IMR-90 (cell line): ENCODE data around the gene NPL.

Source experiments
- BHLHE40 ChIP-seq: fragments of 150-350 bp; IDR thresholded peaks from 2 replicates; pipeline ENCODE4 v1.6.1; 2016; ENCODE audit warnings: mild to moderate bottlenecking, low read depth, low read length
- CEBPB ChIP-seq: IDR thresholded peaks from 2 replicates; pipeline ENCODE4 v1.6.1; 2012; ENCODE audit warnings: low read depth, low read length, improper control_type of control experiment
- CHD1 ChIP-seq: IDR thresholded peaks from 2 replicates; pipeline ENCODE4 v1.6.1; 2012; ENCODE audit warnings: low read depth, low read length, improper control_type of control experiment
- CTCF ChIP-seq: conservative IDR thresholded peaks from 2 replicates; pipeline ENCODE4 v1.5.1; 2012; ENCODE audit warnings: mild to moderate bottlenecking, low read depth, low read length, improper control_type of control experiment
- FOS ChIP-seq: fragments of 150-350 bp; IDR thresholded peaks from 2 replicates; pipeline ENCODE4 v1.6.1; 2016; ENCODE audit warnings: low read depth, low read length
- MAFK ChIP-seq: IDR thresholded peaks from 2 replicates; pipeline ENCODE4 v1.6.1; 2012; ENCODE audit warnings: low read depth, low read length, improper control_type of control experiment
- MXI1 ChIP-seq: IDR thresholded peaks from 2 replicates; pipeline ENCODE4 v1.6.1; 2012; ENCODE audit warnings: low read depth, mild to moderate bottlenecking, low read length, moderate library complexity, borderline replicate concordance
- POLR2A ChIP-seq: IDR thresholded peaks from 2 replicates; pipeline ENCODE4 v1.6.1; 2012; ENCODE audit warnings: mild to moderate bottlenecking, low read depth, low read length
- RAD21 ChIP-seq: IDR thresholded peaks from 2 replicates; pipeline ENCODE4 v1.6.1; 2012; ENCODE audit warnings: low read length, improper control_type of control experiment
- RCOR1 ChIP-seq: IDR thresholded peaks from 2 replicates; pipeline ENCODE4 v1.6.1; 2012; ENCODE audit warnings: mild to moderate bottlenecking, low read length, improper control_type of control experiment; ENCODE audit not compliant: insufficient replicate concordance
- RFX5 ChIP-seq: IDR thresholded peaks from 2 replicates; pipeline ENCODE4 v1.8.0; 2012; ENCODE audit warnings: low read depth, mild to moderate bottlenecking, low read length, moderate library complexity
- SMC3 ChIP-seq: fragments of 150-350 bp; IDR thresholded peaks from 2 replicates; pipeline ENCODE4 v1.6.1; 2016; ENCODE audit warnings: low read depth, mild to moderate bottlenecking, antibody characterized with exemption, low read length, moderate library complexity
- USF2 ChIP-seq: fragments of 150-350 bp; IDR thresholded peaks from 2 replicates; pipeline ENCODE4 v1.6.1; 2017; ENCODE audit warnings: mild to moderate bottlenecking, antibody characterized with exemption, low read length, low read depth

- TF ChIP-seq CTCF: no peak
- TF ChIP-seq POLR2A: no peak
- no peak for TF ChIP-seq CEBPB
- TF ChIP-seq RAD21: no peak
- TF ChIP-seq SMC3: no peak
- no peak for TF ChIP-seq USF2
- TF ChIP-seq RCOR1: no peak
- no peak for TF ChIP-seq BHLHE40
- no peak for TF ChIP-seq RFX5
- no peak for TF ChIP-seq CHD1
- no peak for TF ChIP-seq MXI1
- TF ChIP-seq FOS: no peak
- no peak for TF ChIP-seq MAFK
These were observed 33.9 kb upstream of the NPL start for GRCh38 chr1:182755632-182756031.
